HG03066 (cell line): Measurements from ENCODE around the gene SLC35E3.

Experiments used
- ATAC-seq: cut with Tn5 transposase; IDR thresholded peaks from one replicate; pipeline ENCODE4 v1.9.1; 2021; ENCODE audit warnings: low read depth; ENCODE audit not compliant: unreplicated experiment

Gene SLC35E3

GRCh38 chr12:68768431-68768939 lies 22.5 kb downstream of the SLC35E3 start:
- no peak for ATAC-seq

- no peak for ATAC-seq
Observed at GRCh38 chr12:68769941-68770340, 24.0 kb downstream of the SLC35E3 start.

- no peak for ATAC-seq
Observed at GRCh38 chr12:68771223-68771925, 25.4 kb downstream of the SLC35E3 start.

GRCh38 chr12:68772714-68773113 lies 26.7 kb downstream of the SLC35E3 start:
- no peak for ATAC-seq

- ATAC-seq, result no peak
Observed at GRCh38 chr12:68773582-68773981, 27.6 kb downstream of the SLC35E3 start.

GRCh38 chr12:68775121-68775630 lies 29.2 kb downstream of the SLC35E3 start:
- no peak for ATAC-seq

- ATAC-seq, result no peak
Observed at GRCh38 chr12:68776976-68777610, 31.1 kb downstream of the SLC35E3 start.

GRCh38 chr12:68779280-68779679 lies 33.3 kb downstream of the SLC35E3 start:
- no peak for ATAC-seq

GRCh38 chr12:68780731-68781130 lies 34.8 kb downstream of the SLC35E3 start:
- ATAC-seq, result no peak

GRCh38 chr12:68781728-68782127 lies 35.8 kb downstream of the SLC35E3 start:
- no peak for ATAC-seq

- ATAC-seq, result no peak
Observed at GRCh38 chr12:68784015-68784414, 38.0 kb downstream of the SLC35E3 start.

GRCh38 chr12:68785358-68785757 lies 39.4 kb downstream of the SLC35E3 start:
- ATAC-seq, result no peak

- no peak for ATAC-seq
Observed at GRCh38 chr12:68785823-68786222, 39.8 kb downstream of the SLC35E3 start.

GRCh38 chr12:68786929-68787328 lies 41.0 kb downstream of the SLC35E3 start:
- ATAC-seq, result no peak

- no peak for ATAC-seq
Observed at GRCh38 chr12:68788554-68789143, 42.7 kb downstream of the SLC35E3 start.

- ATAC-seq, result no peak
Observed at GRCh38 chr12:68789144-68789878, 43.3 kb downstream of the SLC35E3 start.

- ATAC-seq, result no peak
Observed at GRCh38 chr12:68790081-68790951, 44.3 kb downstream of the SLC35E3 start.

GRCh38 chr12:68790952-68791234 lies 44.9 kb downstream of the SLC35E3 start:
- no peak for ATAC-seq

GRCh38 chr12:68791897-68792481 lies 46.0 kb downstream of the SLC35E3 start:
- ATAC-seq, result no peak

- ATAC-seq, result peak; percentile 91
Observed at GRCh38 chr12:68792952-68793351, 47.0 kb downstream of the SLC35E3 start.
